CD14-positive monocyte (primary cell): ENCODE data around the gene GNLY. TPM values are rescaled to one million over a fixed set of nuclear protein-coding genes. Genes with fewer than 3 reads are reported as not detected.

Experiments
- DNase-seq, 3 donors: peaks; one replicate each; pipeline ENCODE4 v3.0.0-alpha.2; 2011 to 2022
- H2AFZ ChIP-seq: 2 replicates; pipeline ENCODE4 v1.6.0; 2012; ENCODE audit warnings: mild to moderate bottlenecking, low read depth, low read length, inconsistent platforms; ENCODE audit not compliant: insufficient read depth, poor library complexity, severe bottlenecking
- H3K27ac ChIP-seq, 2 donors: 1 replicate in 1 of 2; 2 replicates in 1 of 2; pipeline ENCODE4 v1.5.1; 2012 to 2013; ENCODE audit warnings: low read length in 2 of 2, control low read depth in 1 of 2, inconsistent platforms in 1 of 2, low read depth in 1 of 2, mild to moderate bottlenecking in 1 of 2
- H3K27me3 ChIP-seq, 2 donors: one replicate each; pipeline versions ENCODE4 v1.6.0 to v1.6.1; 2011 to 2013; ENCODE audit warnings: low read length in 2 of 2; ENCODE audit not compliant: control insufficient read depth in 2 of 2, insufficient read depth in 2 of 2
- H3K36me3 ChIP-seq, 2 donors: replicated peaks in 1 of 2; 1 replicate in 1 of 2; 2 replicates in 1 of 2; pipeline versions ENCODE4 v1.5.1 to v1.6.1; 2012 to 2013; ENCODE audit warnings: low read length in 2 of 2, control low read depth in 1 of 2, inconsistent platforms in 1 of 2, mild to moderate bottlenecking in 1 of 2; ENCODE audit not compliant: insufficient read depth in 2 of 2, control insufficient read depth in 1 of 2
- H3K4me1 ChIP-seq, 2 donors: 1 replicate in 1 of 2; 2 replicates in 1 of 2; pipeline versions ENCODE4 v1.5.1 to v1.6.1; 2012 to 2013; ENCODE audit warnings: low read length in 2 of 2, control low read depth in 1 of 2, inconsistent platforms in 1 of 2, mild to moderate bottlenecking in 1 of 2, moderate library complexity in 1 of 2; ENCODE audit not compliant: insufficient read depth in 2 of 2, control insufficient read depth in 1 of 2
- H3K4me2 ChIP-seq: replicated peaks from 2 replicates; pipeline ENCODE3; 2012; ENCODE audit warnings: low read length, moderate library complexity, mild to moderate bottlenecking; ENCODE audit not compliant: poor library complexity, severe bottlenecking; ENCODE audit errors: extremely low read depth
- H3K4me3 ChIP-seq, 3 experiments: fragments of 200-600 bp in 1 of 3; sonication (generic) in 1 of 3; replicated peaks in 1 of 3; 1 replicate in 2 of 3; 2 replicates in 1 of 3; pipeline ENCODE4 v1.5.1; 2011 to 2013; ENCODE audit warnings: low read length in 3 of 3, mild to moderate bottlenecking in 3 of 3, control low read depth in 2 of 3, low read depth in 2 of 3, inconsistent platforms in 1 of 3, moderate library complexity in 1 of 3
- H3K79me2 ChIP-seq: 2 replicates; pipeline ENCODE4 v1.6.0; 2012; ENCODE audit warnings: mild to moderate bottlenecking, control low read depth, inconsistent platforms, low read length, moderate library complexity; ENCODE audit not compliant: insufficient read depth
- H3K9ac ChIP-seq: 2 replicates; pipeline ENCODE4 v1.6.0; 2017; ENCODE audit warnings: low read length, mild to moderate bottlenecking; ENCODE audit not compliant: insufficient read depth, poor library complexity, severe bottlenecking
- H3K9me3 ChIP-seq, 2 donors: replicated peaks in 1 of 2; 1 replicate in 1 of 2; 2 replicates in 1 of 2; pipeline versions ENCODE4 v1.5.1 to v1.6.1; 2012 to 2013; ENCODE audit warnings: low read length in 2 of 2, control low read depth in 1 of 2; ENCODE audit not compliant: control insufficient read depth in 1 of 2, insufficient read depth in 1 of 2
- H4K20me1 ChIP-seq: 2 replicates; pipeline ENCODE4 v1.6.0; 2012; ENCODE audit warnings: mild to moderate bottlenecking, low read length, control low read depth, moderate library complexity; ENCODE audit not compliant: insufficient read depth
- H3K27ac Mint-ChIP-seq, 7 donors: one replicate each; pipeline ENCODE4 v1.8.0; 2020; ENCODE audit warnings: mild to moderate bottlenecking in 7 of 7, mixed read lengths in 7 of 7, moderate library complexity in 6 of 7, inconsistent platforms in 2 of 7
- H3K27me3 Mint-ChIP-seq, 3 donors: one replicate each; pipeline ENCODE4 v1.8.0; 2021 to 2022; ENCODE audit warnings: low read depth in 3 of 3, mild to moderate bottlenecking in 3 of 3, mixed read lengths in 3 of 3, moderate library complexity in 3 of 3, inconsistent platforms in 1 of 3
- H3K36me3 Mint-ChIP-seq, 2 donors: one replicate each; pipeline ENCODE4 v1.8.0; 2020; ENCODE audit warnings: mixed read lengths in 2 of 2, inconsistent platforms in 1 of 2, mild to moderate bottlenecking in 1 of 2
- H3K4me1 Mint-ChIP-seq: one replicate; pipeline ENCODE4 v1.8.0; 2020; ENCODE audit warnings: mild to moderate bottlenecking, mixed read lengths
- H3K4me3 Mint-ChIP-seq, 2 donors: one replicate each; pipeline ENCODE4 v1.8.0; 2020; ENCODE audit warnings: mild to moderate bottlenecking in 2 of 2, mixed read lengths in 2 of 2, moderate library complexity in 1 of 2
- H3K9me3 Mint-ChIP-seq, 7 donors: one replicate each; pipeline ENCODE4 v1.8.0; 2020 to 2022; ENCODE audit warnings: mixed read lengths in 7 of 7, mild to moderate bottlenecking in 6 of 7, moderate library complexity in 6 of 7, inconsistent platforms in 2 of 7
- WGBS: methylation state at CpG from one replicate; pipeline ENCODE4 v1.1.5; 2013; ENCODE audit warnings: missing lambda C conversion rate; ENCODE audit not compliant: insufficient coverage; 5-methylcytosine and 5-hydroxymethylcytosine counted together
- intact Hi-C, 2 donors: fragments of 100-400 bp; cut with micrococcal nuclease; formaldehyde crosslinking; loops; one replicate each; pipeline versions ENCODE4 v1.15.0 to v1.15.1; 2023
- polyA plus RNA-seq, 3 donors: library from polyadenylated mRNA; depleted of rRNA in 1 of 3; unstranded in 2 of 3; stranded (reverse) in 1 of 3; fragments of 300-500 nt in 2 of 3; fragments of >200 nt in 1 of 3; fragmentation: Illumina TruSeq in 2 of 3; gene quantifications; 1 replicate in 2 of 3; 2 replicates in 1 of 3; pipeline ENCODE4 v1.2.3, GENCODE V29; 2012 to 2021
- TF ChIP-seq, protein P1 (sequence below): fragments of 200-600 bp; IDR thresholded peaks from one replicate; pipeline ENCODE4 v1.8.0; 2022; ENCODE audit warnings: antibody characterized with exemption, mild to moderate bottlenecking

Gene GNLY
- polyA plus RNA-seq, 3 donors, result 4.6 to 13.2 (median 11.1) TPM

DNA sequence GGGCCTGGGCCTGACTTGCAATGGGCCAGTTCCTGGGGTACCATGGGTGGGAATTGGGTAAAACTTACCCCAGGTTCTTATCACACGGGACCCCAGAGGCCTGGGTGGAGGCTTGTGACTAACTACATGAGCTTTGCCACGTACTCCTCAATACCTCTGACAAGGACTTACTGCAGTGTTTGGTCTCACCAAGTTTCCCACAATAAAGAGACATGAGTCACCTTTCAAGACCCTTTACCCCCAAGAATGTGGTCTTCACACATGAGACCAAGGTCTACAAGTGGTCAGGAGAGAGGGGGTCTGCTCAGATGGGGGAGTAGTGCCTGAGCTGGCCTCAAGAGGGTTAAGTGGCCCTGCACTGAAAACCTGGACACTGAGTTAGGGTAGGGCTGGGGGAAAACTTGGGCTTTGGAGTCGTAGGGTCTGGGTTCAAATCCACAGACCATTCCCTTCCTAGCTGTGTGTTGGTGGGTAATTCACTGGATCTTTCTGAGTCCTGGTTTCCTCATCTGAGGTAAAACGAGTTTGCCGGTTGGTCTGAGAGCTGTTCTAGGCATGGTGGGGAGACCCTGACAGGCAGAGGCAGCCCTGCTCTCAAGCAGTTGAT is 2.0 kb upstream of the GNLY start:
- intact Hi-C loops, result no loop called here
- H2AFZ ChIP-seq, result no peak overlapping the region
- Mint-ChIP-seq H3K36me3 (peaks cover 10 to 12% of the 10 kb centered on the region in 2 donors), H3K4me3 (no peak overlapping the region), H3K4me1 (peaks cover 40% of the 10 kb centered on the region), H3K27ac (peak overlapping the region in 3 of 7 donors; percentile 37 to 76 (median 74)), H3K27me3 (peaks cover 0 to 6% (median 2%) of the 10 kb centered on the region in 3 donors), H3K9me3 (no peaks in the 10 kb centered on the region)
- no CpG with 5 or more reads among the region's 5 CpGs for WGBS
- peaks cover 42 to 46% of the 10 kb centered on the region in 2 donors for H3K4me1 ChIP-seq
- H3K9me3 ChIP-seq, result no peaks in the 10 kb centered on the region
- peaks cover 3% of the 10 kb centered on the region in 2 donors for H3K36me3 ChIP-seq
- no peaks in the 10 kb centered on the region for H4K20me1 ChIP-seq
- H3K9ac ChIP-seq, result no peak overlapping the region
- no peak overlapping the region for H3K27ac ChIP-seq
- no peak overlapping the region for H3K4me3 ChIP-seq
- no peak overlapping the region for H3K4me2 ChIP-seq
- TF ChIP-seq, protein P1, sequence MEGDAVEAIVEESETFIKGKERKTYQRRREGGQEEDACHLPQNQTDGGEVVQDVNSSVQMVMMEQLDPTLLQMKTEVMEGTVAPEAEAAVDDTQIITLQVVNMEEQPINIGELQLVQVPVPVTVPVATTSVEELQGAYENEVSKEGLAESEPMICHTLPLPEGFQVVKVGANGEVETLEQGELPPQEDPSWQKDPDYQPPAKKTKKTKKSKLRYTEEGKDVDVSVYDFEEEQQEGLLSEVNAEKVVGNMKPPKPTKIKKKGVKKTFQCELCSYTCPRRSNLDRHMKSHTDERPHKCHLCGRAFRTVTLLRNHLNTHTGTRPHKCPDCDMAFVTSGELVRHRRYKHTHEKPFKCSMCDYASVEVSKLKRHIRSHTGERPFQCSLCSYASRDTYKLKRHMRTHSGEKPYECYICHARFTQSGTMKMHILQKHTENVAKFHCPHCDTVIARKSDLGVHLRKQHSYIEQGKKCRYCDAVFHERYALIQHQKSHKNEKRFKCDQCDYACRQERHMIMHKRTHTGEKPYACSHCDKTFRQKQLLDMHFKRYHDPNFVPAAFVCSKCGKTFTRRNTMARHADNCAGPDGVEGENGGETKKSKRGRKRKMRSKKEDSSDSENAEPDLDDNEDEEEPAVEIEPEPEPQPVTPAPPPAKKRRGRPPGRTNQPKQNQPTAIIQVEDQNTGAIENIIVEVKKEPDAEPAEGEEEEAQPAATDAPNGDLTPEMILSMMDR, result no peak
- peaks cover 2% of the 10 kb centered on the region for H3K79me2 ChIP-seq
- DNase-seq, result no peak
- H3K27me3 ChIP-seq, result no peaks in the 10 kb centered on the region

DNA sequence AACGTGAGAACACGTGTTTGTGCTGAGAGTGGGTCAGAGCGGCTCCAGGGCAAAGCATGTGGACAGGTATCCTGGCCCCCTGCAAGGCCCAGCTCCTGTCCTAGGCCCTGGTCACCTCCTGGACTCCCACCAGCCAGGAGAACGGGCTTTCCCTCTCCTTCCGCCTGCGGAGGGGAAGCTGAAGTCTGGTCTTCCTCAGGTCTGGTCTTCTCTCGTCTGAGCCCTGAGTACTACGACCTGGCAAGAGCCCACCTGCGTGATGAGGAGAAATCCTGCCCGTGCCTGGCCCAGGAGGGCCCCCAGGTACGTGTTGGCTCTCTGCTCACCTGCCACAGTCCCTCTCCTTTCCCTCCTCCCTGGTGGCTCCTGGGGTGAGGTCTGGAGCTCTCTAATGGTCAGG is 963 bp downstream of the GNLY start:
- H3K27me3 Mint-ChIP-seq, result peaks cover 0 to 8% (median 2%) of the 10 kb centered on the region in 3 donors
- H3K9me3 ChIP-seq, result no peaks in the 10 kb centered on the region
- WGBS, result 86% methylated on average over 9 of the region's 11 CpGs

More for the DNA sequence above, 963 bp downstream of the GNLY start:
- peaks cover 12% of the 10 kb centered on the region for H3K79me2 ChIP-seq
- no peak overlapping the region for H3K4me3 ChIP-seq
- DNase-seq, result no peak
- H3K9ac ChIP-seq, result no peak overlapping the region
- peaks cover 65% of the 10 kb centered on the region for H3K4me1 Mint-ChIP-seq
- no peaks in the 10 kb centered on the region for H3K27me3 ChIP-seq
- H3K36me3 ChIP-seq, result no peaks in the 10 kb centered on the region
- peaks cover 6 to 9% of the 10 kb centered on the region in 2 donors for H3K36me3 Mint-ChIP-seq
- intact Hi-C loops, result no loop called here
- peak overlapping the region in 5 of 7 donors; percentile 28 to 70 (median 33) for H3K27ac Mint-ChIP-seq
- H3K9me3 Mint-ChIP-seq, result peaks cover 0 to 3% (median 0%) of the 10 kb centered on the region in 7 donors
- no peaks in the 10 kb centered on the region for H4K20me1 ChIP-seq
- peak overlapping the region in 1 of 2 donors; percentile 74 for H3K27ac ChIP-seq
- TF ChIP-seq, protein P1, result no peak
- no peak overlapping the region for H2AFZ ChIP-seq
- no peak overlapping the region for H3K4me2 ChIP-seq
- peaks cover 72 to 76% of the 10 kb centered on the region in 2 donors for H3K4me1 ChIP-seq
- H3K4me3 Mint-ChIP-seq, result no peak overlapping the region
